ENCODE measurements around the gene MYZAP. TPM values are rescaled to one million over a fixed set of nuclear protein-coding genes. Genes with fewer than 3 reads are reported as not detected.
A peak's percentile ranks its signal among the peaks of the same experiment; 100 is the strongest.

The MYZAP gene
- total and polyA plus RNA-seq, 2 of the 4 experiments (the other 2 are of a cell fraction), result not detected

GRCh38 chr15:57727031-57727430, 135.3 kb downstream of the MYZAP start:
- Histone ChIP-seq H3K79me1 (ENCODE audit: low read depth in 1 of 2, low read length in 2 of 2) (no peaks in the 10 kb centered on the region), H3K4me3 (ENCODE audit: insufficient read depth, low read depth, low read length) (no peak overlapping the region), H3K9me3 (ENCODE audit: control insufficient read depth, insufficient read depth, low read length) (no peaks in the 10 kb centered on the region), H3K23ac (ENCODE audit: low read depth, low read length) (no peak overlapping the region), H2AK5ac (ENCODE audit: low read depth, low read length) (no peak overlapping the region), H3K56ac (ENCODE audit: extremely low read depth, insufficient read depth, low read length) (no peak overlapping the region), H3K9me1 (ENCODE audit: insufficient read depth, low read length) (peaks cover 2% of the 10 kb centered on the region; the same call in 1 of the 2 replicates), H4K8ac (ENCODE audit: low read depth in 2 of 2, low read length in 2 of 2) (no peak overlapping the region), H4K91ac (ENCODE audit: insufficient read depth, low read depth, low read length) (no peak overlapping the region), H4K5ac (ENCODE audit: low read depth, low read length) (no peak overlapping the region), H3K4ac (ENCODE audit: low read depth, low read length) (no peak overlapping the region), H2BK5ac (ENCODE audit: low read depth, low read length, poor library complexity, severe bottlenecking) (no peak overlapping the region), H2BK120ac (ENCODE audit: low read depth, low read length) (no peak overlapping the region), H2BK20ac (ENCODE audit: low read depth, low read length) (no peak overlapping the region), H2BK15ac (ENCODE audit: low read depth, low read length) (no peak overlapping the region), H3K14ac (replicated peaks; ENCODE audit: low read depth, low read length) (no peak overlapping the region), H3K9ac (ENCODE audit: low read depth, low read length) (no peak overlapping the region), H3K36me3 (ENCODE audit: control insufficient read depth, insufficient read depth, low read length) (no peaks in the 10 kb centered on the region), H3K27me3 (ENCODE audit: control insufficient read depth, insufficient read depth, low read length) (no peaks in the 10 kb centered on the region), H3K27ac (ENCODE audit: insufficient read depth, low read length) (no peak overlapping the region), H3K4me1 (ENCODE audit: control insufficient read depth, insufficient read depth, low read length) (no peaks in the 10 kb centered on the region), H2AFZ (replicated peaks; ENCODE audit: low read length, poor library complexity) (no peak overlapping the region), H4K20me1 (ENCODE audit: insufficient read depth, low read length) (no peaks in the 10 kb centered on the region), H2AK9ac (replicated peaks; ENCODE audit: low read depth, low read length, poor library complexity) (no peak overlapping the region), H3K4me2 (ENCODE audit: low read depth, low read length) (no peak overlapping the region), H3K18ac (ENCODE audit: low read depth, low read length) (no peak overlapping the region)
- peak; percentile 16 for DNase-seq
- no TSS peak for BruUV-seq (replicated peaks)
- WGBS, 2 experiments (ENCODE audit: extremely low coverage in 2 of 2, insufficient read length in 1 of 2), result 80% methylated on average over 1 of the region's 6 CpGs; no CpG with 5 or more reads in 1 of the 2 experiments
- intact Hi-C loops (cut with micrococcal nuclease), result no loop called here
- in situ Hi-C loops (cut with MboI; ENCODE audit: low sequenced_read_pairs), result no loop called here
- dilution Hi-C loops (cut with HindIII; ENCODE audit: low sequenced_read_pairs, unreplicated experiment), result no loop called here
- CTCF ChIA-PET, result no interaction called here
- POLR2A ChIA-PET (ENCODE audit: unreplicated experiment), result no interaction called here
- TF ChIP-seq USF2 (IDR thresholded peaks at IDR 0.05; ENCODE audit: low read depth, low read length) (no peak), RCOR1 (IDR thresholded peaks at IDR 0.05; ENCODE audit: insufficient replicate concordance, low read length) (no peak), MAFK (IDR thresholded peaks at IDR 0.05; ENCODE audit: low read depth, low read length) (no peak), SMC3 (IDR thresholded peaks at IDR 0.05; ENCODE audit: low read depth, low read length) (no peak), ELK1 (IDR thresholded peaks at IDR 0.05; ENCODE audit: borderline replicate concordance, low read depth, low read length) (no peak), RFX5 (IDR thresholded peaks at IDR 0.05; ENCODE audit: low read depth, low read length) (no peak), BHLHE40 (IDR thresholded peaks at IDR 0.05; ENCODE audit: low read depth, low read length) (no peak), NFE2L2 (IDR thresholded peaks at IDR 0.05; ENCODE audit: low read depth, low read length) (no peak), MAZ (IDR thresholded peaks at IDR 0.05; ENCODE audit: borderline replicate concordance, low read depth, low read length) (no peak), FOS (IDR thresholded peaks at IDR 0.05; ENCODE audit: low read depth, low read length) (no peak), CTCF (conservative IDR thresholded peaks at IDR 0.05; ENCODE audit: low read depth, low read length) (no peak), RAD21 (IDR thresholded peaks at IDR 0.05; ENCODE audit: low read length) (no peak)
- no peak for ATAC-seq (ENCODE audit: low read depth)
